ENCODE results near the gene MAGEB6. TPM values are rescaled to one million over a fixed set of nuclear protein-coding genes. Genes with fewer than 3 reads are reported as not detected.
"Not testable (repeated sequence)": the region's sequence is repeated elsewhere in the genome, so short reads cannot be mapped to it uniquely, and the experiment has no call there.

Gene MAGEB6
- total RNA-seq (2014; rRNA removed; shearing (Covaris generic)) = not detected in 2 replicates

DNA sequence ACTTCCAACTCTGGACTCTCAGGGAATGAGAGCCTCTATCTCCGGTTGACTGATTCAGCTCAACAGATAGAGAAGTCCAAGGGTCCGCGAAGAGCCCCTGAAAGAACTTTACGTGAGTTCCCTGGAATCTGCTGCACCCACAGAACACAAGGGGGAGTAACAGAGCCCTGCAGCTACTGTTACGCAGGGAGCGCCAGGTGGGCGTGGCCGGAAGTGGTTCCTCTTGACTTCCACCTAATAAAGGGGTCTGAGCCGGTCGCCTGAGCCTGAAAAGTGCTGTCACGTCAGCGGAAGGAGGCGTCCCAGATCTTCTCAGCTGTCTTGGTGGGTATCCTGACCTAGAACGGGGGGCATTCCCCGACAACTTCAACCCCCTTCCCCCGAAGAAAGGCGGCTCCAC, at the start of gene MAGEB6:
TSS of gene MAGEB6 (plus strand) at position 237 of the 400 bp plus-strand sequence. CDS start 1,407 bp downstream, outside the sequence.
- no peaks in the 10 kb centered on the region for H3K36me3 ChIP-seq (replicated peaks; ENCODE audit: control insufficient read depth, insufficient read depth, low read length)
- H3K27me3 ChIP-seq (ENCODE audit: control insufficient read depth, insufficient read depth, low read length) = no peaks in the 10 kb centered on the region
- peak; percentile 6 for DNase-seq
- H3K4me3 ChIP-seq (ENCODE audit: insufficient read depth, low read depth, low read length) = no peak within 1 kb of the TSS

- no peak overlapping the region for H3K4me3 ChIP-seq (ENCODE audit: insufficient read depth, low read depth, low read length)
Observed at GRCh38 chrX:26146024-26146423, 46.2 kb upstream of the MAGEB6 start.

GRCh38 chrX:26160301-26160700, 31.9 kb upstream of the MAGEB6 start, which contains the start of gene MAGEB6B:
Gene MAGEB6B (plus strand): TSS chrX:26160601. CDS start chrX:26160601, 0 bp downstream.
- DNase-seq = no peak
- Histone ChIP-seq H3K27me3 (ENCODE audit: control insufficient read depth, insufficient read depth, low read length) (no peaks in the 10 kb centered on the region), H3K36me3 (replicated peaks; ENCODE audit: control insufficient read depth, insufficient read depth, low read length) (no peaks in the 10 kb centered on the region), H3K4me3 (ENCODE audit: insufficient read depth, low read depth, low read length) (no peak within 1 kb of the TSS)

More at GRCh38 chrX:26146024-26146423, 46.2 kb upstream of the MAGEB6 start:
- Histone ChIP-seq H3K36me3 (replicated peaks; ENCODE audit: control insufficient read depth, insufficient read depth, low read length) (no peaks in the 10 kb centered on the region), H3K27me3 (ENCODE audit: control insufficient read depth, insufficient read depth, low read length) (no peaks in the 10 kb centered on the region)
- no peak for DNase-seq

- DNase-seq = no peak
- Histone ChIP-seq H3K36me3 (replicated peaks; ENCODE audit: control insufficient read depth, insufficient read depth, low read length) (no peaks in the 10 kb centered on the region), H3K4me3 (ENCODE audit: insufficient read depth, low read depth, low read length) (no peak overlapping the region), H3K27me3 (ENCODE audit: control insufficient read depth, insufficient read depth, low read length) (no peaks in the 10 kb centered on the region)
Observed at GRCh38 chrX:26203561-26203960, 11.3 kb downstream of the MAGEB6 start.

DNA sequence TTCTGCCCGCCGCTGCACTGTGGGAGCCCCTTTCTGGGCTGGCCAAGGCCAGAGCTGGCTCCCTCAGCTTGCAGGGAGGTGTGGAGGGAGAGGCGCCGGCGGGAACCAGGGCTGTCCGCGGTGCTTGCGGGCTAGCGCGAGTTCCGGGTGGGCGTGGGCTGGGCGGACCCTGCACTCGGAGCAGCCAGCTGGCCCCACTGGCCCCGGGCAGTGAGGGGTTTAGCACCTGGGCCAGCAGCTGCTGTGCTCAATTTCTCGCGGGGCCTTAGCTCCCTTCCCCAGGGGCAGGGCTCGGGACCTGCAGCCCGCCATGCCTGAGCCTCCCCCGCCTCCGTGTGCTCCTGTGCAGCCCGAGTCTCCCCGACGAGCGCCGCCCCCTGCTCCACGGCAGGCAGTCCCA, 12.5 kb downstream of the MAGEB6 start:
- DNase-seq; H3K36me3 ChIP-seq (replicated peaks; ENCODE audit: control insufficient read depth, insufficient read depth, low read length); H3K27me3 ChIP-seq (ENCODE audit: control insufficient read depth, insufficient read depth, low read length); H3K4me3 ChIP-seq (ENCODE audit: insufficient read depth, low read depth, low read length): not testable (repeated sequence)

GRCh38 chrX:26208012-26208411, 15.8 kb downstream of the MAGEB6 start:
- DNase-seq = no peak
- Histone ChIP-seq H3K36me3 (replicated peaks; ENCODE audit: control insufficient read depth, insufficient read depth, low read length) (no peaks in the 10 kb centered on the region), H3K4me3 (ENCODE audit: insufficient read depth, low read depth, low read length) (no peak overlapping the region), H3K27me3 (ENCODE audit: control insufficient read depth, insufficient read depth, low read length) (no peaks in the 10 kb centered on the region)

DNA sequence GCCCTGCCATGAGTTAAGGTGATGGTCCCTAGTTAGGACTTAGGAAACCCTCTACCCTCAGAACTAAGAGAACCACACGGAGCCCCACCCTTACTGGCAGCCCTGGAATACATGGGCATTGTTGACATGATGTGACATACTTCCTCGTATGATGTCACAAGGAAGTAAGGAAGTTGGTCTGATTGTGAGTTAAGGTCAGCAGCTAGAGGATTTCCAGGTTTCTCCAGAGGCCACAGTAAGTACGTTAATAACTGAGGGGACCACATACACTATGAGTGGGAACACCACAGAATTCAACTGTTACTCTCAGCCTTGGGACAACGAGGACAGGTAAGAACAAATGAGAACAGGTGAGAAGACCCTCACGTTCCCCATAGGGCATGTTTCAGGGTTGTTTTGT, 23.6 kb downstream of the MAGEB6 start, which contains the start of gene MAGEB5:
TSS of gene MAGEB5 (plus strand) at position 301 of the 400 bp plus-strand sequence. CDS start 1,133 bp downstream, outside the sequence.
- H3K36me3 ChIP-seq (replicated peaks; ENCODE audit: control insufficient read depth, insufficient read depth, low read length) = no peaks in the 10 kb centered on the region
- H3K27me3 ChIP-seq (ENCODE audit: control insufficient read depth, insufficient read depth, low read length) = no peaks in the 10 kb centered on the region
- DNase-seq = no peak
- no peak within 1 kb of the TSS for H3K4me3 ChIP-seq (ENCODE audit: insufficient read depth, low read depth, low read length)

DNA sequence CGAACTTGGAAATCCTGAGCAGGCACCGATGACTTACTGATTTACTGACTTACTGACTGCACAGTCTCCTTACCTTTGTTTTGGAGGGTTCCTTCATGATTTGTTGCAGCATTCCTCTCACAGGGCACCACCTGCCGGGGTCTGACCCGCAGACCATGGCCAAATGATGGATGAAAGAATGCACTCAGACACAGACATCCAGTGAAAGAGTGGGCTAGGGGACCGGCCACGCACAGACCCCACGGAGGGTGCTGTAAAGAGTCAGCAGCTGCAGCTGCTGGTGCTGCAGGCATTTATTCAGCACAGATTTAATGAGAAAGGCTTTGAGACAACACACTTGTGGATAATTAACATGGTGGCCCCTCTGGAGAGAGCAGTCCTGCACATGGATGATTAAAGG, 27.1 kb downstream of the MAGEB6 start:
- no peaks in the 10 kb centered on the region for H3K36me3 ChIP-seq (replicated peaks; ENCODE audit: control insufficient read depth, insufficient read depth, low read length)
- no peaks in the 10 kb centered on the region for H3K27me3 ChIP-seq (ENCODE audit: control insufficient read depth, insufficient read depth, low read length)
- no peak for DNase-seq
- no peak overlapping the region for H3K4me3 ChIP-seq (ENCODE audit: insufficient read depth, low read depth, low read length)

GRCh38 chrX:26234177-26234576, 41.9 kb downstream of the MAGEB6 start:
- no peak for DNase-seq
- Histone ChIP-seq H3K36me3 (replicated peaks; ENCODE audit: control insufficient read depth, insufficient read depth, low read length) (no peaks in the 10 kb centered on the region), H3K4me3 (ENCODE audit: insufficient read depth, low read depth, low read length) (no peak overlapping the region), H3K27me3 (ENCODE audit: control insufficient read depth, insufficient read depth, low read length) (no peaks in the 10 kb centered on the region)

Other genes with a start within 250 kb of the MAGEB6 start
- not detected in 2 replicates for gene MAGEB18, start 54.1 kb upstream of the MAGEB6 start, total RNA-seq (2014; rRNA removed; shearing (Covaris generic))
- gene MAGEB6B, start 31.8 kb upstream of the MAGEB6 start, total RNA-seq (2014; rRNA removed; shearing (Covaris generic)) = not detected in 2 replicates
- not detected in 2 replicates for gene MAGEB5, start 23.7 kb downstream of the MAGEB6 start, total RNA-seq (2014; rRNA removed; shearing (Covaris generic))

Measured in H7 (cell line).